ENCODE results near the gene APELA.

DNA sequence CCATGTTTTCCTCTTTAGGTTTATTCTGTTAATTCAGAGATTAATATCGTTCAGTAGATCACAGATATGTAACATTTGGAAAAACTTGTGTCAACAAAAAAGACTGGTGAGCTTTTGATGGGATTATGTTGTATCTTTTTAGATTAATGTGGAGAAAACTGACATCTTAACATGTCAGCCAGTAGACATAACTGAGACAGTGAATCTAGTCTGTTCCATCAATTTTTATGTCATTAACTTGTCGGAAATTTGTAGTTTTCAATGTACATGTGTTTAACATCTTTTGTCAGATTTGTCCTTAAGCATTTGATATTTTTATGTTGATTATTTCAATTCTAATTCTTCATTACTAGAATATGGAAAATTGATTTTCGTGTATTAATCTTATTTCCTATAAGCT is 42.0 kb downstream of the APELA start:
- TF ChIP-seq, protein P1, sequence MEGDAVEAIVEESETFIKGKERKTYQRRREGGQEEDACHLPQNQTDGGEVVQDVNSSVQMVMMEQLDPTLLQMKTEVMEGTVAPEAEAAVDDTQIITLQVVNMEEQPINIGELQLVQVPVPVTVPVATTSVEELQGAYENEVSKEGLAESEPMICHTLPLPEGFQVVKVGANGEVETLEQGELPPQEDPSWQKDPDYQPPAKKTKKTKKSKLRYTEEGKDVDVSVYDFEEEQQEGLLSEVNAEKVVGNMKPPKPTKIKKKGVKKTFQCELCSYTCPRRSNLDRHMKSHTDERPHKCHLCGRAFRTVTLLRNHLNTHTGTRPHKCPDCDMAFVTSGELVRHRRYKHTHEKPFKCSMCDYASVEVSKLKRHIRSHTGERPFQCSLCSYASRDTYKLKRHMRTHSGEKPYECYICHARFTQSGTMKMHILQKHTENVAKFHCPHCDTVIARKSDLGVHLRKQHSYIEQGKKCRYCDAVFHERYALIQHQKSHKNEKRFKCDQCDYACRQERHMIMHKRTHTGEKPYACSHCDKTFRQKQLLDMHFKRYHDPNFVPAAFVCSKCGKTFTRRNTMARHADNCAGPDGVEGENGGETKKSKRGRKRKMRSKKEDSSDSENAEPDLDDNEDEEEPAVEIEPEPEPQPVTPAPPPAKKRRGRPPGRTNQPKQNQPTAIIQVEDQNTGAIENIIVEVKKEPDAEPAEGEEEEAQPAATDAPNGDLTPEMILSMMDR (IDR thresholded peaks at IDR 0.05), result no peak
- TF ChIP-seq POLR2A (IDR thresholded peaks at IDR 0.05) (no peak), EP300 (IDR thresholded peaks at IDR 0.05) (no peak), POLR2AphosphoS5 (IDR thresholded peaks at IDR 0.05) (no peak)

Measured in upper lobe of left lung (tissue), 4 donors.